Measurements from ENCODE around the gene DDOST.
A peak's percentile ranks its signal among the peaks of the same experiment; 100 is the strongest.

The DDOST gene

DNA sequence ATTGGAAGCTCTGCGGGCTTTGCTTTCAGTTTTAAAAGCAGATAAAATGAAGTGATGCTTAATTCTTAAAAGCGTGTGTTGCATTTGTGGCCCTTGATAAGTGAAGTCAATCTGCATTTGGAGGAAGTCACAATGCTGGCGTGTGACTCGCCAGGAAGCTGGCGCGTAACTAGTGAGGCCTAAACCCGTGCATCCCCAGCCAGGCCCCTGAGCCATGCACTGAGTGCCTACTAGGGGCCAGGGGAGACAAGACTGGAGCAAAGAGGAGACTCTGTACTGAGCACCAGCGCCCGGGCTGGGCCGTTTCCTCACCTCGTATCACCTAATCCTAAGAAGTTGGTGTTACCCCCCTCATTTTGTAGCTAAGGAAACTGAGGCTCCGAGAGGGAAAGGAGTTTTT lies 4.6 kb upstream of the DDOST start:
- no peak for DNase-seq (ENCODE audit: low read depth)
- no peak overlapping the region for H3K4me3 ChIP-seq (ENCODE audit: control insufficient read depth, low read depth, low read length)
- TF ChIP-seq, protein P1, sequence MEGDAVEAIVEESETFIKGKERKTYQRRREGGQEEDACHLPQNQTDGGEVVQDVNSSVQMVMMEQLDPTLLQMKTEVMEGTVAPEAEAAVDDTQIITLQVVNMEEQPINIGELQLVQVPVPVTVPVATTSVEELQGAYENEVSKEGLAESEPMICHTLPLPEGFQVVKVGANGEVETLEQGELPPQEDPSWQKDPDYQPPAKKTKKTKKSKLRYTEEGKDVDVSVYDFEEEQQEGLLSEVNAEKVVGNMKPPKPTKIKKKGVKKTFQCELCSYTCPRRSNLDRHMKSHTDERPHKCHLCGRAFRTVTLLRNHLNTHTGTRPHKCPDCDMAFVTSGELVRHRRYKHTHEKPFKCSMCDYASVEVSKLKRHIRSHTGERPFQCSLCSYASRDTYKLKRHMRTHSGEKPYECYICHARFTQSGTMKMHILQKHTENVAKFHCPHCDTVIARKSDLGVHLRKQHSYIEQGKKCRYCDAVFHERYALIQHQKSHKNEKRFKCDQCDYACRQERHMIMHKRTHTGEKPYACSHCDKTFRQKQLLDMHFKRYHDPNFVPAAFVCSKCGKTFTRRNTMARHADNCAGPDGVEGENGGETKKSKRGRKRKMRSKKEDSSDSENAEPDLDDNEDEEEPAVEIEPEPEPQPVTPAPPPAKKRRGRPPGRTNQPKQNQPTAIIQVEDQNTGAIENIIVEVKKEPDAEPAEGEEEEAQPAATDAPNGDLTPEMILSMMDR (conservative IDR thresholded peaks at IDR 0.05; ENCODE audit: control insufficient read depth, insufficient read depth, low read depth, low read length) = no peak

DNA sequence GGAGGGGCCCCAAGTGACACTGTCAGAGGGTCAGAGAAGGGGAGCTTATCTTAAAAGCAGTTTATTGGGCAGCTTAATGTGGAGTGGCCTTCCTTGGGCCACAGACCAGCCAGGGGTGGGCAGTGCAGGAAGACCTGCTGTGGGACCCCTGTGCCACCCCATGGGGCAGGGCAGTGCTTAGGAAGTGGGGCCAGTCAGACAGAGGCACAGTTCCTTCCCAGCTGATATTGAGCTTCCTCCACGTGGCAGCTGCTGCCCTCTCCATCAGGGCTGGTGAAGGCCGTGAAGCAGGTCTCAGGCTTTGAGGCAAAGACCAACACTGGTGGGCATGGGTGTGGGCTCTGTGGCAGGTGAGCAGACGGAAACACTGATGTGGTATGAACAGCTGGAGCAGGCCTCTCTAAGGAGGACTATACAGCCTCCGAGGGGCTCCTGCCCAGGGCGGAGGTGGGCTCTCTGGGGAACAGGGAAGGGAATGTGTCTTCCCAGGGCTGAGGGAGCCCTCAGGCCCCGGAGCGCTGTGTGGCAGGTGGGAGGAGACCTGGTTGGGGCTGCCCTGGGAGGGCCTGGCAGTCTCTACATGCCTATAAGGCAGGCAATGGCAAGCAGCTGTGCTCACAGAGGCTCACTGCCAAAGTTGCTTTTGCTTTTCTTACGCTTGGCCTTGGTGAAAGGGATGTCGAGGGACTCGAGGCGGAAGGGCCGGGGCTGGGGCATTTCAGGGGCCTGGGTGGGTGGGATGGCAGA lies 3.0 kb upstream of the DDOST start:
- DNase-seq (ENCODE audit: low read depth) = no peak
- H3K4me3 ChIP-seq (ENCODE audit: control insufficient read depth, low read depth, low read length) = no peak overlapping the region
- TF ChIP-seq, protein P1 (conservative IDR thresholded peaks at IDR 0.05; ENCODE audit: control insufficient read depth, insufficient read depth, low read depth, low read length) = no peak

DNA sequence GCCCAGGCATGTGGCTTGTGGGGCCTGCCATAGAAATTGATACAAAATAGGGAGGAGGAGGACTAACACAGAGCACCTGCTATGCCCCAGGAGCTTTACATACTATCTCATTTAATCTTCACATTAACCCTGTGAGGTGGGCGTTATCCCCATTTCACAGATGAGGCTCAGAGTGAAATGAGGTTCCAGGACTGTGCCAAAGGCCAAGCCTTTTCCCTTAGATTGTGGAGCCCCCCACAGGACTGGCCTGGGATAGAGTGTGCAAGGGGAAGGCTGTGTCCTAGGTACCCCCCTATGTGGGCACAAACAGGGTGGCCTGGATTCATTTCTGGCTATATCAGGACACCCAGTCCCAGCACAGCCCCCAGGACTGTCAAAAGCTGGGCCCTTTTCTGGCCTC lies 2.2 kb upstream of the DDOST start:
- DNase-seq (ENCODE audit: low read depth) = no peak
- TF ChIP-seq, protein P1 (conservative IDR thresholded peaks at IDR 0.05; ENCODE audit: control insufficient read depth, insufficient read depth, low read depth, low read length) = no peak
- H3K4me3 ChIP-seq (ENCODE audit: control insufficient read depth, low read depth, low read length) = no peak overlapping the region

DNA sequence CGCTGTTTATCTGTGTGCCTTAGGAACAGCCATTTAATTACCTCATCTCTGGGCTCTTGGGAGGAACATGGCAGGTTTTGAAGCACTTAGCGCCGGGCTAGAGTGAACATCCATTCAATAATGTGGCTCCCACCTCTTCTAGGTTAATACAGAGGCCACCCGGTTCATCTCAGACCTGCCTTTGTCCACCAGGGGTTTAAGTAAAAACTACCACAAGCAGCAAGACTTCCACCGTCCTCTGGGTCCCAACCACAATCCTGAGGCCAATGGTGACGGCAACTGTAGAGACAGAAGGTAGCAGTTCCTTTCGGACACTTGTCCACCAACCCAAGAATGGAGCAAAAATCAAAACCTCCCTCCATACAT lies 924 bp upstream of the DDOST start:
- H3K4me3 ChIP-seq (ENCODE audit: control insufficient read depth, low read depth, low read length) = peak overlapping the region; percentile 94
- TF ChIP-seq, protein P1 (conservative IDR thresholded peaks at IDR 0.05; ENCODE audit: control insufficient read depth, insufficient read depth, low read depth, low read length) = no peak

DNA sequence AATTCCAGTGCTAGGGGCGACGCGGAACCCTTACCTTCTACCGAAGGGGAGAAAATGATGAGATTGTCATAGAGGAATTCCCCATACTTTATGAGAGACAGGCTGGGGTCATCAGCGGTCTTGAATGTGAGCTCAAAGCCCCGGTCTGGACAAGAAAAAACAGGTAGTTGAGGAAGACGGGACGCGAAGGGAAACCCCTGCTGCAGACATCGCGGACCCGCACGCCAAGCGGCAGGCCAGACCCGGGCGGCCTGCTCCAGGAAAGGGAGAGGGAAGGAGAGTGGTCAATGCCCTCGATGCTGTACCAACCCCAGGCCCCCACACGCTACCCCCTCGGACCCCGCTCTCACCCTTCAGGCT lies 342 bp downstream of the DDOST start:
- TF ChIP-seq, protein P1 (conservative IDR thresholded peaks at IDR 0.05; ENCODE audit: control insufficient read depth, insufficient read depth, low read depth, low read length) = no peak
- H3K4me3 ChIP-seq (ENCODE audit: control insufficient read depth, low read depth, low read length) = peak overlapping the region; percentile 94
- DNase-seq (ENCODE audit: low read depth) = no peak

More for the DNA sequence above, 924 bp upstream of the DDOST start:
- DNase-seq (ENCODE audit: low read depth) = no peak

DNA sequence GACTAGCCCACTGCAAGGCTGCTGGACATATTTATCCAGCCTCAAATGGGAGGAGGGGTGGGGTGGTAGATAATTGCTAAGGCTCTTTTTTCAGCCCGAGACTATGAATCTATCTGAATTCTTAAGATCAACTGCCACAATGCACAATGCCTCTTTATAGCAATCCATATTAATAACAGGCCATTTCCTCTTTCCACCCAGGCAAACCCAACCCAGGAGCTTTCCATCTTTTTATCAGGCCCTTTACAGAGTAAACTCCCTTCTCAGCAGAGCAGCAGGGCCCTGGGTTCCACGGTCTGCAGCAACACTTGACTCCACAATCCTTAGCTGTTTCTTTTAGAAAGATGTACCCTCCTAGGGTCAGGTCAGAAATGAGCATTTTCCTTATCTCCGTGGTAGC lies 806 bp downstream of the DDOST start:
- TF ChIP-seq, protein P1 (conservative IDR thresholded peaks at IDR 0.05; ENCODE audit: control insufficient read depth, insufficient read depth, low read depth, low read length) = no peak
- peak overlapping the region; percentile 94 for H3K4me3 ChIP-seq (ENCODE audit: control insufficient read depth, low read depth, low read length)
- no peak for DNase-seq (ENCODE audit: low read depth)

All from fibroblast of mammary gland (primary cell).